GM18505 (cell line): ENCODE results near the gene KRTAP19-8.

Experiments
- ATAC-seq: cut with Tn5 transposase; IDR thresholded peaks from one replicate; pipeline ENCODE4 v1.9.1; 2021; ENCODE audit not compliant: unreplicated experiment
- POLR2A ChIP-seq: IDR thresholded peaks from 4 replicates; pipeline ENCODE4 v1.6.1; 2011; ENCODE audit warnings: borderline replicate concordance; ENCODE audit not compliant: insufficient read depth, insufficient read length; ENCODE audit errors: extremely low read depth

The KRTAP19-8 gene

GRCh38 chr21:31041295-31042079, 3.2 kb upstream of the KRTAP19-8 start:
- ATAC-seq, result peak; percentile 44
- no peak for TF ChIP-seq POLR2A

GRCh38 chr21:31034378-31034777, 3.9 kb downstream of the KRTAP19-8 start:
- no peak for TF ChIP-seq POLR2A
- no peak for ATAC-seq

GRCh38 chr21:31030367-31031106, 7.7 kb downstream of the KRTAP19-8 start:
- no peak for TF ChIP-seq POLR2A
- peak; percentile 88 for ATAC-seq

GRCh38 chr21:31023680-31024079, 14.6 kb downstream of the KRTAP19-8 start:
- no peak for ATAC-seq

DNA sequence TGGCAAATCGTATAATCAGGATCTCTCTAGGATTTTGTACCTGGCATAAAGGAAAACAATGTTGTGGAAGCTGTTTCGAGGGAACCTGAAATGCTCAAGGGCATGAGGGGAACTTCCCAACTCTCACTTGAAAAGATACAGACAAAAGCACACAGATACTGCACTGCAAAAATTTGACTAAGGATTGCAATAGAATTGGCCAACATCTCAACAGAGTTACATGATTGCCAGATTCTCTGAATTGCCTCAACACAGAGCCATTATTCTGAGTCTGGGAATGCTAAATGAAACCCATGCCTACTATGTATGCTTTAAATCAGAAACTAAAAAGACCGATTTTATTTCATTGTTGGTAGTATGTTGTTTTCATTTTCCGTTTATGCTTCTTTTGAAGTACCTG, 16.0 kb downstream of the KRTAP19-8 start:
- no peak for TF ChIP-seq POLR2A
- no peak for ATAC-seq

More at GRCh38 chr21:31023680-31024079, 14.6 kb downstream of the KRTAP19-8 start:
- no peak for TF ChIP-seq POLR2A

DNA sequence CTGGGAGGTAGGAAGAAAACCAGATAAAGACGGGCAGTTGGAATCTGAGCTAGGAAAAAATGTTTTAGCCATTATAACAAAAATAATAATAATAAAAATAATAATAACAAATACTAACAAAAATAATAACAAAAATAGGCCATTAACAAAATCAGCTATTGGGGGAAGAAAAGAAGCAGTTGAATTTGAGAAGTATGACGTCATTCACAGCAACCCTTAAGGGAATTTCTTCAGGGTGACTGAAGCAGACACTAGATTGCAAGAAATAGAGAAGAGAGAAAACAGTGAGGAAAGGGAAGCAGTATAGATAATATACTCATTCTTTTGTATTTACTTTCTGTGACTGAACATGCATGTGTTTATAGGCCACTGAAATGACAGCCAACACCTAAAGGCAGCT, 20.0 kb downstream of the KRTAP19-8 start:
- no peak for ATAC-seq
- no peak for TF ChIP-seq POLR2A

DNA sequence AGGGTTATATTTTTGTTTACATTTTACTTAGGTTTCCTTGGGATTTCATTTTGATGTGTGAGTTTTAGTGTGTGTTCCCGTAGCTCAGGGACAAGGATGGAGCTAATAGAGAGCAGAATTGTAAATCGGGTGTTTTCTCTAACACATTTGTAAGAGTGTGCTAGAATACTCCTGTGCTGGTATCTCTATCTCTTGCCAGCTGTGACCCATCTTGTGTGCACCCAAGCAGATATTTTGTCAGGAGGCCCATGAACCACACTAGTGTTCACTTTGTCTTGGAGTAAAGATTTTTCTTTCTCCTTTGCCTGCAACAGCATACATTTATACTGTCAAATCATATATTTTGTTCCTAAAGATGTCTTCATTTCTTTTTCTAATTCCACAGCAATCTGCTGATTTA, 23.4 kb downstream of the KRTAP19-8 start:
- no peak for ATAC-seq
- TF ChIP-seq POLR2A, result no peak

DNA sequence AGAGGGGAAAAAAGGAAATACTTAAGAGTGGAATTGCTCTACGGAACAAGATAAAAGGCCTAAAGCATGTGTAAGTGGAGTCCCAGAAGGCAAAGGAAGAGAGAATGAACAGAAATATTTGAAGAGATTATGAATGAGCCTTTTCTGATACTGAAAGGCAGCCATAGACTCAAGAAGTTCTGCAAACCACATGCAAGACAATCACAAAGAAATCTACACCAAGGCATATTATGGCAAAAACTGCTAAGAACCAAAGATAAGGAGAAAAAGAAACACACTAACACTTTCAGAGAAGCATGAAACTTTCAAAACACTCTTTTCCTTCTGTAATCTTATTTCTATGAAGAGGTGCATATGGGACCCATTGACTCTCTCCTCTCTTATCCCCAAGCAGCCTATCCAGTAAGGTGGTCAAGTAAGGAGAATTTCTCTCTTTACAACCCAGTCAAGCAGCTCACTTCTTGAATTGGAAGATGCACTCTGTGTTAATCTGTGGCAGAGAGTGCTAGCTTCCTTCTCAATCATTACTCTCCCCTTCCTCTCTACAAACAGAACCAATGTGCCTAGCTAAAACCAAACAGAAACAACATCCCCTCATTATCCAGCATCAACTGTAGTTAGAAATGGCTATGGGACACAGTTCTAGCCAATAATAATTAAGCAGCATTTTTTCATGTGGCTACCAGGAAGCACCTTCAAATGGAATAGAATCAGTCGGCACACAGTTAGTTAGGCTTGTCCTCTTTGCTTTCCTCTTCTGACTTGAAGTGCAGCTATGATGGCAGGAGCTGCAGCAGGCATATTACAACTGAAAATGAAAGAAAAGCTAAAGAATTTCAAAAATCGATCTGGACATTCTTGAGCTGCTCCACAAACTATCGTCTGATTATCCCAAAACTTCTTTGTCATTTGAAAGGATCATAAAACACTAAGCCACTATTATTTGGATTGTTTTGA, 25.9 kb downstream of the KRTAP19-8 start:
- ATAC-seq, result no peak
- no peak for TF ChIP-seq POLR2A

- no peak for ATAC-seq
- TF ChIP-seq POLR2A, result no peak
These were observed 26.9 kb downstream of the KRTAP19-8 start for GRCh38 chr21:31011412-31011811.

GRCh38 chr21:31008355-31008754, 29.9 kb downstream of the KRTAP19-8 start:
- TF ChIP-seq POLR2A, result no peak
- ATAC-seq, result no peak

GRCh38 chr21:31005019-31005418, 33.3 kb downstream of the KRTAP19-8 start:
- ATAC-seq, result no peak
- TF ChIP-seq POLR2A, result no peak

- no peak for ATAC-seq
- no peak for TF ChIP-seq POLR2A
These were observed 34.8 kb downstream of the KRTAP19-8 start for GRCh38 chr21:31003471-31003870.

GRCh38 chr21:30997541-30997940, 40.7 kb downstream of the KRTAP19-8 start:
- TF ChIP-seq POLR2A, result no peak
- no peak for ATAC-seq

DNA sequence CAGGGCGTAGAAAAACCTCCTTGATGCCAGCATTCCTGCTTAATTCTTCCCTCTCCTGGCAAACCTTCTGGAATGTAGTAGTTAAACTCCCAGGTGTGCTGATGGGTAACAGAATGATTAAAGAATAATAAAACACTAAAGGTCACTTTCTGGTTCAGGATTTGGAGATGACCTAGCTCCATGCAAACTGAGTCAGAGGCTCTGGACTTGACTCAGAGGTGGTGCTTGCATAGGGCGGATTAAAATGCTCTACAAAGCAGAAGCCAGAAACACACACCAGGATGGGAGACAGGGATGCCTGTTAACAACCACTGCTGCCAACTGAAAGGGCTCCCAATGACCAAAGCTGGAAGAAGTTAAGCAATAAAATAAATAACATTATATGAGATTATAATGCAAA, 41.5 kb downstream of the KRTAP19-8 start:
- no peak for ATAC-seq
- TF ChIP-seq POLR2A, result no peak

GRCh38 chr21:30994932-30995331, 43.3 kb downstream of the KRTAP19-8 start:
- TF ChIP-seq POLR2A, result no peak
- ATAC-seq, result no peak
